ENCODE data around the gene UBE2N.

- no peak for TF ChIP-seq EZH2 (IDR thresholded peaks at IDR 0.05)
- TF ChIP-seq CTCF (IDR thresholded peaks at IDR 0.05), result no peak
- no peak for TF ChIP-seq EZH2phosphoT487 (IDR thresholded peaks at IDR 0.05)
These were observed 32.9 kb downstream of the UBE2N start for GRCh38 chr12:93408813-93409212.
